ENCODE measurements around the gene L1CAM. TPM values are rescaled to one million over a fixed set of nuclear protein-coding genes. Genes with fewer than 3 reads are reported as not detected.

Gene L1CAM
- total and polyA plus RNA-seq, 2 experiments from 2014 or later, result 0.33 to 0.69 TPM

GRCh38 chrX:153931748-153932147, 45.8 kb upstream of the L1CAM start:
- WGBS (ENCODE audit: low lambda C conversion rate, missing lambda C conversion rate), result 90% methylated on average over 13 of the region's 13 CpGs
- H3K4me1 ChIP-seq (ENCODE audit: insufficient read depth), result peaks cover 4% of the 10 kb centered on the region

GRCh38 chrX:153931151-153931550, 45.2 kb upstream of the L1CAM start:
- H2AFZ ChIP-seq, result no peak overlapping the region
- H3K9me2 ChIP-seq (replicated peaks; ENCODE audit: insufficient read depth), result no peaks in the 10 kb centered on the region
- H4K20me1 ChIP-seq (ENCODE audit: insufficient read depth, poor library complexity, severe bottlenecking), result no peaks in the 10 kb centered on the region
- TF ChIP-seq EZH2phosphoT487 (IDR thresholded peaks at IDR 0.05; ENCODE audit: low read depth, severe bottlenecking, unreplicated experiment) (no peak), CTCF (IDR thresholded peaks at IDR 0.05; ENCODE audit: poor library complexity) (no peak), EZH2 (IDR thresholded peaks at IDR 0.05; ENCODE audit: borderline replicate concordance) (no peak)
- no peaks in the 10 kb centered on the region for H3K9me3 ChIP-seq (ENCODE audit: low read depth)
- H3K79me2 ChIP-seq, result peaks cover 18% of the 10 kb centered on the region
- H3K4me1 ChIP-seq (ENCODE audit: insufficient read depth), result peaks cover 7% of the 10 kb centered on the region
- WGBS (ENCODE audit: low lambda C conversion rate, missing lambda C conversion rate), result 83% methylated on average over 8 of the region's 8 CpGs
- no peak overlapping the region for H3K27ac ChIP-seq
- no peaks in the 10 kb centered on the region for H3K36me3 ChIP-seq (replicated peaks; ENCODE audit: insufficient read depth, low read depth)
- H3K4me2 ChIP-seq, result no peak overlapping the region
- H3K27me3 ChIP-seq, result no peaks in the 10 kb centered on the region
- DNase-seq (ENCODE audit: low spot score), result no peak
- H3K4me3 ChIP-seq, result no peak overlapping the region

More at GRCh38 chrX:153931748-153932147, 45.8 kb upstream of the L1CAM start:
- Histone ChIP-seq H3K79me2 (peaks cover 18% of the 10 kb centered on the region), H3K9me3 (ENCODE audit: low read depth) (no peaks in the 10 kb centered on the region), H3K9me2 (replicated peaks; ENCODE audit: insufficient read depth) (no peaks in the 10 kb centered on the region), H3K36me3 (replicated peaks; ENCODE audit: insufficient read depth, low read depth) (no peaks in the 10 kb centered on the region), H3K27me3 (no peaks in the 10 kb centered on the region), H3K4me3 (no peak overlapping the region), H3K27ac (no peak overlapping the region), H2AFZ (no peak overlapping the region), H3K4me2 (no peak overlapping the region), H4K20me1 (ENCODE audit: insufficient read depth, poor library complexity, severe bottlenecking) (no peaks in the 10 kb centered on the region)
- DNase-seq (ENCODE audit: low spot score), result no peak
- no peak for TF ChIP-seq EZH2 (IDR thresholded peaks at IDR 0.05; ENCODE audit: borderline replicate concordance)
- TF ChIP-seq CTCF (IDR thresholded peaks at IDR 0.05; ENCODE audit: poor library complexity), result no peak
- no peak for TF ChIP-seq EZH2phosphoT487 (IDR thresholded peaks at IDR 0.05; ENCODE audit: low read depth, severe bottlenecking, unreplicated experiment)

- Histone ChIP-seq H3K27me3 (no peaks in the 10 kb centered on the region), H3K4me2 (no peak overlapping the region), H3K9me2 (replicated peaks; ENCODE audit: insufficient read depth) (no peaks in the 10 kb centered on the region), H3K27ac (no peak overlapping the region), H3K79me2 (peaks cover 18% of the 10 kb centered on the region), H3K4me1 (ENCODE audit: insufficient read depth) (peaks cover 7% of the 10 kb centered on the region), H3K4me3 (no peak overlapping the region), H3K36me3 (replicated peaks; ENCODE audit: insufficient read depth, low read depth) (no peaks in the 10 kb centered on the region), H2AFZ (no peak overlapping the region), H4K20me1 (ENCODE audit: insufficient read depth, poor library complexity, severe bottlenecking) (no peaks in the 10 kb centered on the region), H3K9me3 (ENCODE audit: low read depth) (no peaks in the 10 kb centered on the region)
- DNase-seq (ENCODE audit: low spot score), result no peak
- no peak for TF ChIP-seq EZH2 (IDR thresholded peaks at IDR 0.05; ENCODE audit: borderline replicate concordance)
- TF ChIP-seq EZH2phosphoT487 (IDR thresholded peaks at IDR 0.05; ENCODE audit: low read depth, severe bottlenecking, unreplicated experiment), result no peak
- TF ChIP-seq CTCF (IDR thresholded peaks at IDR 0.05; ENCODE audit: poor library complexity), result no peak
- WGBS (ENCODE audit: low lambda C conversion rate, missing lambda C conversion rate), result 92% methylated on average over 31 of the region's 31 CpGs
These were observed 44.3 kb upstream of the L1CAM start for GRCh38 chrX:153930011-153930910.
